H9 (cell line): Measurements from ENCODE around the gene TRIP6. TPM values are rescaled to one million over a fixed set of nuclear protein-coding genes. Genes with fewer than 3 reads are reported as not detected.

ENCODE experiments used
- DNase-seq: peaks from one replicate; pipeline ENCODE4 v3.0.0-alpha.2; 2017
- H2AFZ ChIP-seq: one replicate; pipeline ENCODE4 v1.6.1; 2013; ENCODE audit warnings: mild to moderate bottlenecking, low read length, control low read depth, moderate library complexity
- H2AK5ac ChIP-seq: 2 replicates; pipeline ENCODE4 v1.6.1; 2013; ENCODE audit warnings: low read length, control low read depth, mixed read lengths; ENCODE audit not compliant: insufficient read length
- H2BK120ac ChIP-seq: one replicate; pipeline ENCODE4 v1.6.1; 2013; ENCODE audit warnings: low read depth, mild to moderate bottlenecking, low read length, control low read depth, inconsistent platforms; ENCODE audit not compliant: poor library complexity, severe bottlenecking
- H2BK12ac ChIP-seq: 2 replicates; pipeline ENCODE4 v1.6.1; 2013; ENCODE audit warnings: low read length, control low read depth, mixed read lengths, low read depth; ENCODE audit not compliant: insufficient read length
- H2BK15ac ChIP-seq: 2 replicates; pipeline ENCODE4 v1.6.1; 2013; ENCODE audit warnings: low read depth, low read length, control low read depth
- H2BK20ac ChIP-seq: one replicate; pipeline ENCODE4 v1.6.1; 2013; ENCODE audit warnings: low read depth, mild to moderate bottlenecking, low read length, control low read depth, inconsistent platforms; ENCODE audit not compliant: poor library complexity, severe bottlenecking
- H2BK5ac ChIP-seq: 2 replicates; pipeline ENCODE4 v1.6.1; 2013; ENCODE audit warnings: low read length, control low read depth, mixed read lengths; ENCODE audit not compliant: insufficient read length
- H3K14ac ChIP-seq: 2 replicates; pipeline ENCODE4 v1.6.1; 2013; ENCODE audit warnings: low read length, control low read depth; ENCODE audit not compliant: insufficient read depth
- H3K18ac ChIP-seq: 2 replicates; pipeline ENCODE4 v1.6.1; 2013; ENCODE audit warnings: low read depth, mild to moderate bottlenecking, mixed read lengths, low read length, control low read depth; ENCODE audit not compliant: insufficient read length
- H3K23ac ChIP-seq: 2 replicates; pipeline ENCODE4 v1.6.1; 2013; ENCODE audit warnings: low read length, control low read depth, mixed read lengths, low read depth; ENCODE audit not compliant: insufficient read length
- H3K23me2 ChIP-seq: 2 replicates; pipeline ENCODE4 v1.6.1; 2013; ENCODE audit warnings: low read depth, mild to moderate bottlenecking, mixed read lengths, low read length, control low read depth; ENCODE audit not compliant: insufficient read length, poor library complexity, severe bottlenecking
- H3K27ac ChIP-seq: 2 replicates; pipeline ENCODE4 v1.5.1; 2013; ENCODE audit warnings: low read length, control low read depth, mixed read lengths, low read depth; ENCODE audit not compliant: insufficient read length
- H3K27me3 ChIP-seq: 2 replicates; pipeline ENCODE4 v1.6.1; 2013; ENCODE audit warnings: low read length, control low read depth, inconsistent platforms; ENCODE audit not compliant: insufficient read depth
- H3K4ac ChIP-seq: 2 replicates; pipeline ENCODE4 v1.6.1; 2013; ENCODE audit warnings: low read depth, mild to moderate bottlenecking, control low read depth, inconsistent platforms, low read length, moderate library complexity
- H3K4me1 ChIP-seq: 2 replicates; pipeline ENCODE4 v1.6.1; 2013; ENCODE audit warnings: low read length, control low read depth, inconsistent platforms; ENCODE audit not compliant: insufficient read depth
- H3K4me2 ChIP-seq: 2 replicates; pipeline ENCODE4 v1.6.1; 2013; ENCODE audit warnings: low read length, control low read depth, mixed read lengths; ENCODE audit not compliant: insufficient read length, insufficient read depth
- H3K56ac ChIP-seq: 2 replicates; pipeline ENCODE4 v1.6.1; 2013; ENCODE audit warnings: low read depth, mild to moderate bottlenecking, mixed read lengths, low read length, control low read depth; ENCODE audit not compliant: insufficient read length
- H3K79me1 ChIP-seq: 2 replicates; pipeline ENCODE4 v1.6.1; 2013; ENCODE audit warnings: low read depth, mild to moderate bottlenecking, moderate library complexity, low read length, control low read depth, inconsistent platforms; ENCODE audit not compliant: insufficient read depth, poor library complexity, severe bottlenecking
- H3K79me2 ChIP-seq: 2 replicates; pipeline ENCODE4 v1.6.1; 2013; ENCODE audit warnings: low read length, control low read depth, inconsistent platforms; ENCODE audit not compliant: insufficient read depth
- H3K9ac ChIP-seq: 2 replicates; pipeline ENCODE4 v1.6.1; 2013; ENCODE audit warnings: low read length, control low read depth, mixed read lengths; ENCODE audit not compliant: insufficient read length; ENCODE audit errors: extremely low read depth
- H3K9me3 ChIP-seq: one replicate; pipeline ENCODE4 v1.6.1; 2013; ENCODE audit warnings: low read depth, low read length, inconsistent platforms; ENCODE audit not compliant: control insufficient read depth
- H3T11ph ChIP-seq: one replicate; pipeline ENCODE4 v1.6.1; 2013; ENCODE audit warnings: mild to moderate bottlenecking, low read length, control low read depth, inconsistent platforms
- H4K20me1 ChIP-seq: one replicate; pipeline ENCODE4 v1.6.1; 2013; ENCODE audit not compliant: control insufficient read depth, insufficient read length, insufficient read depth
- H4K5ac ChIP-seq: 2 replicates; pipeline ENCODE4 v1.6.1; 2013; ENCODE audit warnings: low read depth, mild to moderate bottlenecking, mixed read lengths, low read length, control low read depth; ENCODE audit not compliant: insufficient read length
- H4K8ac ChIP-seq: replicated peaks from 2 replicates; pipeline ENCODE4 v1.6.1; 2013; ENCODE audit warnings: low read length, control low read depth, mixed read lengths, low read depth; ENCODE audit not compliant: insufficient read length
- H4K91ac ChIP-seq: 2 replicates; pipeline ENCODE4 v1.6.1; 2013; ENCODE audit warnings: low read depth, mild to moderate bottlenecking, moderate library complexity, mixed read lengths, low read length, control low read depth; ENCODE audit not compliant: insufficient read length
- H3K27ac Mint-ChIP-seq, 3 experiments: 2 replicates in 2 of 3; 3 replicates in 1 of 3; pipeline ENCODE4 v1.8.0; 2020 to 2021; ENCODE audit warnings: mixed read lengths in 3 of 3, mild to moderate bottlenecking in 1 of 3, moderate library complexity in 1 of 3
- H3K27me3 Mint-ChIP-seq: 2 replicates; pipeline ENCODE4 v1.8.0; 2021; ENCODE audit warnings: low read depth, mild to moderate bottlenecking, moderate library complexity, mixed read lengths
- H3K36me3 Mint-ChIP-seq, 3 experiments: 2 replicates in 2 of 3; 3 replicates in 1 of 3; pipeline ENCODE4 v1.8.0; 2020 to 2021; ENCODE audit warnings: low read depth in 3 of 3, mixed read lengths in 3 of 3; ENCODE audit not compliant: insufficient read depth in 1 of 3
- H3K4me1 Mint-ChIP-seq, 2 experiments: 2 replicates each; pipeline ENCODE4 v1.8.0; 2020; ENCODE audit warnings: mixed read lengths in 2 of 2
- H3K4me3 Mint-ChIP-seq, 2 experiments: 2 replicates in 1 of 2; 3 replicates in 1 of 2; pipeline ENCODE4 v1.8.0; 2020 to 2021; ENCODE audit warnings: mild to moderate bottlenecking in 2 of 2, mixed read lengths in 2 of 2, moderate library complexity in 1 of 2
- H3K9me3 Mint-ChIP-seq, 2 experiments: 2 replicates in 1 of 2; 3 replicates in 1 of 2; pipeline ENCODE4 v1.8.0; 2020; ENCODE audit warnings: mild to moderate bottlenecking in 2 of 2, mixed read lengths in 2 of 2, moderate library complexity in 1 of 2
- CTCF ChIP-seq: fragments of 200-600 bp; sonication (generic); conservative IDR thresholded peaks from 3 replicates; pipeline ENCODE4 v1.8.0; 2021; ENCODE audit warnings: antibody characterized with exemption, mild to moderate bottlenecking
- WGBS: extraction: QIAGEN DNeasy Blood & Tissue Kit; methylation state at CpG from one replicate; pipeline ENCODE4 v1.1.7; 2013; ENCODE audit warnings: missing lambda C conversion rate, low lambda C conversion rate, mixed read lengths; ENCODE audit not compliant: insufficient read length; ENCODE audit errors: extremely low coverage; 5-methylcytosine and 5-hydroxymethylcytosine counted together
- total RNA-seq: library from RNA; stranded (reverse); gene quantifications from 2 replicates; pipeline ENCODE4 v1.2.1, GENCODE V29; 2021

The TRIP6 gene
- total RNA-seq, 1 experiment from 2014 or later = 122 TPM

- peaks cover 25 to 45% of the 10 kb centered on the region in 2 experiments for H3K4me1 Mint-ChIP-seq
- no peaks in the 10 kb centered on the region for H3K9me3 Mint-ChIP-seq
- Histone ChIP-seq H2BK20ac (no peak overlapping the region), H3K9ac (no peak overlapping the region), H3T11ph (no peak overlapping the region), H4K5ac (no peak overlapping the region), H3K23me2 (no peaks in the 10 kb centered on the region), H3K56ac (no peak overlapping the region), H2AFZ (no peak overlapping the region), H3K14ac (no peak overlapping the region), H2BK15ac (no peak overlapping the region), H3K18ac (no peak overlapping the region), H4K20me1 (no peaks in the 10 kb centered on the region), H2BK5ac (no peak overlapping the region), H4K91ac (no peak overlapping the region), H3K4me1 (no peaks in the 10 kb centered on the region), H3K79me2 (peaks cover 18% of the 10 kb centered on the region; the same call in 1 of the 2 replicates), H2BK12ac (no peak overlapping the region), H3K4me2 (no peak overlapping the region), H3K23ac (no peak overlapping the region), H3K4ac (no peak overlapping the region), H3K79me1 (peaks cover 6% of the 10 kb centered on the region), H2BK120ac (no peak overlapping the region), H4K8ac (no peak overlapping the region), H3K27me3 (no peaks in the 10 kb centered on the region), H3K9me3 (no peaks in the 10 kb centered on the region), H3K27ac (no peak overlapping the region), H2AK5ac (no peak overlapping the region)
- H3K27ac Mint-ChIP-seq = peak overlapping the region; percentile 1 to 75 (median 68); a peak in 6 of 7 replicates
- no CpG with 5 or more reads among the region's 24 CpGs for WGBS
- peaks cover 82 to 100% (median 98%) of the 10 kb centered on the region in 3 experiments for H3K36me3 Mint-ChIP-seq
- H3K27me3 Mint-ChIP-seq = no peaks in the 10 kb centered on the region; the same call in 1 of the 2 replicates
- no peak for TF ChIP-seq CTCF
- DNase-seq = no peak
- H3K4me3 Mint-ChIP-seq = no peak overlapping the region
Observed at GRCh38 chr7:100882785-100883526, 15.8 kb downstream of the TRIP6 start.
